Keratinocyte (primary cell): Measurements from ENCODE around the gene BARD1. TPM values are rescaled to one million over a fixed set of nuclear protein-coding genes. Genes with fewer than 3 reads are reported as not detected.

Experiments
- DNase-seq: peaks from one replicate; pipeline ENCODE4 v3.0.0-alpha.2; 2011; ENCODE audit warnings: low read depth, missing footprints, low spot score
- FAIRE-seq: peaks from 2 replicates; lab custom pipeline; 2011; peaks lifted over from hg19 to GRCh38; lab: Jason Lieb, UNC
- H2AFZ ChIP-seq: 2 replicates; pipeline ENCODE4 v1.6.0; 2012; ENCODE audit warnings: low read length, control low read depth, inconsistent platforms; ENCODE audit not compliant: control insufficient read depth
- H3K27ac ChIP-seq: 2 replicates; pipeline ENCODE4 v1.5.1; 2011; ENCODE audit warnings: low read length; ENCODE audit not compliant: control insufficient read depth, insufficient read depth
- H3K27me3 ChIP-seq: 3 replicates; pipeline ENCODE4 v1.6.0; 2011; ENCODE audit warnings: low read length; ENCODE audit not compliant: control insufficient read depth, insufficient read depth; ENCODE audit errors: extremely low read depth
- H3K36me3 ChIP-seq, 2 experiments: 2 replicates in 1 of 2; 3 replicates in 1 of 2; pipeline ENCODE4 v1.5.1; 2011; ENCODE audit warnings: low read length in 2 of 2, mild to moderate bottlenecking in 1 of 2; ENCODE audit not compliant: control insufficient read depth in 2 of 2, insufficient read depth in 2 of 2; ENCODE audit errors: extremely low read depth in 1 of 2
- H3K4me1 ChIP-seq: 3 replicates; pipeline ENCODE4 v1.5.1; 2011; ENCODE audit warnings: low read length; ENCODE audit not compliant: control insufficient read depth, insufficient read depth; ENCODE audit errors: extremely low read depth
- H3K4me2 ChIP-seq: 3 replicates; pipeline ENCODE4 v1.6.0; 2011; ENCODE audit warnings: low read depth, low read length; ENCODE audit not compliant: control insufficient read depth, insufficient read depth; ENCODE audit errors: extremely low read depth
- H3K4me3 ChIP-seq, 3 experiments: fragments of 200-600 bp in 1 of 3; sonication (generic) in 1 of 3; 2 replicates in 2 of 3; 3 replicates in 1 of 3; pipeline ENCODE4 v1.5.1; 2011 to 2016; ENCODE audit warnings: low read length in 3 of 3, mild to moderate bottlenecking in 3 of 3, control low read depth in 2 of 3, inconsistent platforms in 1 of 3, low read depth in 1 of 3, mixed read lengths in 1 of 3, mixed run types in 1 of 3, moderate library complexity in 1 of 3; ENCODE audit not compliant: control insufficient read depth in 2 of 3, insufficient read depth in 2 of 3; ENCODE audit errors: extremely low read depth in 1 of 3
- H3K79me2 ChIP-seq: 2 replicates; pipeline ENCODE4 v1.6.0; 2012; ENCODE audit warnings: low read length; ENCODE audit not compliant: control insufficient read depth, insufficient read depth
- H3K9ac ChIP-seq: 3 replicates; pipeline ENCODE4 v1.6.0; 2011; ENCODE audit warnings: low read length; ENCODE audit not compliant: control insufficient read depth, insufficient read depth; ENCODE audit errors: extremely low read depth
- H3K9me1 ChIP-seq: 3 replicates; pipeline ENCODE4 v1.6.0; 2011; ENCODE audit warnings: low read length; ENCODE audit not compliant: control insufficient read depth, insufficient read depth; ENCODE audit errors: extremely low read depth
- H3K9me3 ChIP-seq: 2 replicates; pipeline ENCODE4 v1.5.1; 2012; ENCODE audit warnings: low read depth, low read length; ENCODE audit not compliant: control insufficient read depth
- H4K20me1 ChIP-seq: 3 replicates; pipeline ENCODE4 v1.6.0; 2011; ENCODE audit warnings: low read length; ENCODE audit not compliant: control insufficient read depth, insufficient read depth; ENCODE audit errors: extremely low read depth
- CTCF ChIP-seq, 3 experiments: IDR thresholded peaks in 1 of 3; conservative IDR thresholded peaks in 1 of 3; optimal IDR thresholded peaks in 1 of 3; 2 replicates in 2 of 3; 3 replicates in 1 of 3; pipeline versions ENCODE3 to v1.5.1; 2011; ENCODE audit warnings: low read length in 3 of 3, mild to moderate bottlenecking in 3 of 3, moderate library complexity in 2 of 3, control low read depth in 1 of 3, inconsistent platforms in 1 of 3; ENCODE audit not compliant: insufficient read depth in 2 of 3; ENCODE audit errors: extremely low read depth in 1 of 3
- EZH2 ChIP-seq: IDR thresholded peaks from one replicate; pipeline ENCODE4 v1.6.1; 2012; ENCODE audit warnings: inconsistent platforms, mild to moderate bottlenecking, low read length, moderate library complexity
- dilution Hi-C: fragments of 300-500 bp; cut with MboI; formaldehyde crosslinking; loops from one replicate; pipeline ENCODE4 v1.7.0; 2020; ENCODE audit warnings: low sequenced_read_pairs; ENCODE audit not compliant: extremely low pct_ligation_motif_present
- polyA plus RNA-seq, 5 experiments: library from polyadenylated mRNA; depleted of rRNA in 3 of 5; stranded (reverse) in 3 of 5; stranded (forward) in 1 of 5; unstranded in 1 of 5; fragments of >200 nt; gene quantifications; 1 replicate in 1 of 5; 2 replicates in 3 of 5; 3 replicates in 1 of 5; pipeline versions ENCODE4 v1.2.1 to v1.2.3, GENCODE V29; 2011 to 2012; ENCODE audit warnings: missing spikeins in 2 of 5, low read depth in 1 of 5, low replicate concordance in 1 of 5

The BARD1 gene
- polyA plus RNA-seq, 1 donor (not counting 4 experiments of a cell fraction or from before 2014, with no cell fraction given): 4.6 TPM

GRCh38 chr2:214775971-214776370, 33.5 kb downstream of the BARD1 start:
- peaks cover 3% of the 10 kb centered on the region for H3K4me1 ChIP-seq
- H3K9ac ChIP-seq: no peak overlapping the region
- DNase-seq (no peak), FAIRE-seq (no peak)
- no peak overlapping the region for H3K27ac ChIP-seq
- peaks cover 0 to 11% of the 10 kb centered on the region in 2 experiments for H3K36me3 ChIP-seq
- H4K20me1 ChIP-seq: no peaks in the 10 kb centered on the region
- TF ChIP-seq EZH2 (no peak), CTCF (optimal IDR thresholded peaks at IDR 0.05 in 1 of 3, IDR thresholded peaks at IDR 0.05 in 1 of 3, conservative IDR thresholded peaks at IDR 0.05 in 1 of 3; ENCODE audit: extremely low read depth in 1 of 3, insufficient read depth in 2 of 3, low read length in 3 of 3) (no peak)
- H3K9me1 ChIP-seq: no peaks in the 10 kb centered on the region
- H3K4me3 ChIP-seq: no peak overlapping the region
- dilution Hi-C loops: no loop called here
- no peaks in the 10 kb centered on the region for H3K79me2 ChIP-seq
- no peak overlapping the region for H3K4me2 ChIP-seq
- no peaks in the 10 kb centered on the region for H3K27me3 ChIP-seq
- H3K9me3 ChIP-seq: no peaks in the 10 kb centered on the region
- no peak overlapping the region for H2AFZ ChIP-seq

GRCh38 chr2:214774108-214774507, 35.4 kb downstream of the BARD1 start:
- H4K20me1 ChIP-seq: no peaks in the 10 kb centered on the region
- H3K27me3 ChIP-seq: no peaks in the 10 kb centered on the region
- peak; percentile 60 for FAIRE-seq
- H3K9ac ChIP-seq: no peak overlapping the region
- no peak for TF ChIP-seq CTCF (optimal IDR thresholded peaks at IDR 0.05 in 1 of 3, IDR thresholded peaks at IDR 0.05 in 1 of 3, conservative IDR thresholded peaks at IDR 0.05 in 1 of 3; ENCODE audit: extremely low read depth in 1 of 3, insufficient read depth in 2 of 3, low read length in 3 of 3)
- TF ChIP-seq EZH2: no peak
- H3K79me2 ChIP-seq: no peaks in the 10 kb centered on the region
- peaks cover 0 to 11% of the 10 kb centered on the region in 2 experiments for H3K36me3 ChIP-seq
- dilution Hi-C loops: no loop called here
- no peak overlapping the region for H2AFZ ChIP-seq
- H3K4me1 ChIP-seq: peaks cover 3% of the 10 kb centered on the region
- no peak overlapping the region for H3K4me3 ChIP-seq
- H3K9me3 ChIP-seq: no peaks in the 10 kb centered on the region
- no peaks in the 10 kb centered on the region for H3K9me1 ChIP-seq
- H3K4me2 ChIP-seq: no peak overlapping the region
- H3K27ac ChIP-seq: no peak overlapping the region
- DNase-seq: no peak
